GM19025 (cell line): ENCODE measurements around the gene SLC38A11.
"Not testable (repeated sequence)": the region's sequence is repeated elsewhere in the genome, so short reads cannot be mapped to it uniquely, and the experiment has no call there.

Source experiments
- ATAC-seq: cut with Tn5 transposase; IDR thresholded peaks from one replicate; pipeline ENCODE4 v1.9.1; 2021; ENCODE audit warnings: mild to moderate bottlenecking, low read depth, moderate library complexity; ENCODE audit not compliant: unreplicated experiment

SLC38A11 gene

DNA sequence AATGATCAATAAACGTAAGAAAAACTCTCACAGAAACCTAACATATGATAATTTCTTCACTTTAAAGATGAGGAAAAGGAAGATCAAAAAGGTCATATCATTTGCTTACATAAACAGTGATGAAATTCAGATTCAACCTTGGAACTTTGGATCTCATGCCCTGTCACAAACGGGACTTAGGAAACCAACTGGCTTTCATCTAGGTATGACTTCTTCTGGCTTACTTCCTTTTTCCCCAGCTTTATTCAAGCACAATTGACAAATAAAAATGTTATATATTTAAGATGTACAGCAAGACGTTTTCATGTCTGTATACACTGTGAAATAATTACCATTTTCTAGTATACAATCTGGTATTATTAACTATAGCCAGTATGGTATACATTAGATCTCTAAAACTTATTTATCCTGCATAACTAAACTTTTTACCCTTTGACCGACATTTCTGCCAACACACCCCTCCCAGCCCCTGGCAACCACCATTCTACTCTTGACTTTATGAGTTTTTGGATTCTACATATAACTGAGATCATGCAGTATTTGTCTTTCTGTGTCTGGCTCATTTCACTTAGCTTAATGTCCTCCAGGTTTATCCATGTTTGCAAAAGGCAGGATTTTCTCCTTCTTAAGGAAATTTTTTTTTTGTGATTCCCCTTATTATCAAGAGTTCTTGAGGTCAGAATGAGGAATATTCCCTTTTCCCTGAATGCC is 67.7 kb downstream of the SLC38A11 start:
- no peak for ATAC-seq

DNA sequence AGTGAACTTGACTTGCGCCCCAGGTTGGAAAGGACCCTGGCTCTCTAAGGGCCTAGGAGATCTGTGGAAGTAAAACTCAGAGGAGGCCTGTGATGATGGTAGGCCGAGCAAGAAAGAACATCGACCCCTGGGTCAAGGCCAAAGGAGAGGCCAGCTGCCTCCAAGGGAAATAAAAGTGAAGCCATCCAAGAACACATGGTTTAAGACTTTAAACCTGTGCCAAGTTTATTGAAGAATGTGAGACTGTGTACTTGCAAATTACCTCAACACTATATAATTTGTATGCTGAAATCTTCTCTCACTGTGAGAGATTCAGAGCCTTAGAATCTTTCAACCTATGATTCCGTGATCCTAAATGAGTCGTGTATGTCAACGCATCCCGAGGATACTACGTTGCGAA is 73.0 kb downstream of the SLC38A11 start:
- ATAC-seq = no peak

DNA sequence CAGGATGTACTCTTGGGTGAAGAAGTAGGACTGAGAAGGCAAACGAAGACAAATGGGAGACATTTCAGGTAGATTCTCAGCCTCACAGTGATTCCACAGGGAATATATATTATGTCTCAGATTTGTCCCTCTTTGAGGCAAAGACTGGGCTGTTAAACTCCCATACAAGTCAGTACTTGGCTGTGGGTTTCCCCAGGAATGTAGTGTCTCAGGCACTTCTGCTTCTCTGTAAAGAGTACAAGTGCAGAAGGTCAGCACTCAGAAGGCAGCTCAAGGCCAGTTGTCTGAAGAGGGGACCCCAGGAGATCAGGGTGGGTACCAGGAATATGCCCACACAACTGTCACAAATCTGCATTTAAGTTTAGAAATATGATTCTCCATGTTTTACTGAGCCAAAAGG is 73.8 kb downstream of the SLC38A11 start:
- ATAC-seq = no peak

DNA sequence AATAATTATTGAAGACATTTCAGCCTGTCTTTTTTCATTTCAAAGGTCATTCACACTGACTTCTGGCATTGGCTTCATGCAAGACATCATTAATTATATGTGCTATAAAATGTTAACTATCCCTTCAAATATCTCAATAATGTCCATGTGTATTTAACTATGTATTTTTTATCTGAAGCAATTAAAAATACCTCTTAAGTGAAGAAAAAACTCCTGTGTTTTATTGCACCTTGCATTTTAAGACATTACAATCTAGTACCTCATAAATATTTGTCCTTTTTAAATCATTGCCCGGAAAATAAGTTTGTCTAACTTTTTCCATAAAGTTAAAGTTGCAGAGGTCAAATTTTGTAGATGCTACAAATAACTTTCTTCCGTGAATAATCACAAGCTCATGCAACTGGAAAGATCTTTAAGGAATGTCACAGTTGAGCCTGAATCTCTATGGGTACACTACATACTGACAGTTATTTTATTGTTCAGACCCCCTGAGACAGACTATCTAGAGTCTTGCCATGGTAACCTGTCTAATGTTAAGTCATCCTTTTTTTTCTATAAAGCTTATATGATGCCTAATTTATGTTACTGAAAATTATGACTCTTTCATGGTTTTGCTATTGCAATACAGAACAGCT is 75.3 kb downstream of the SLC38A11 start:
- ATAC-seq = no peak

DNA sequence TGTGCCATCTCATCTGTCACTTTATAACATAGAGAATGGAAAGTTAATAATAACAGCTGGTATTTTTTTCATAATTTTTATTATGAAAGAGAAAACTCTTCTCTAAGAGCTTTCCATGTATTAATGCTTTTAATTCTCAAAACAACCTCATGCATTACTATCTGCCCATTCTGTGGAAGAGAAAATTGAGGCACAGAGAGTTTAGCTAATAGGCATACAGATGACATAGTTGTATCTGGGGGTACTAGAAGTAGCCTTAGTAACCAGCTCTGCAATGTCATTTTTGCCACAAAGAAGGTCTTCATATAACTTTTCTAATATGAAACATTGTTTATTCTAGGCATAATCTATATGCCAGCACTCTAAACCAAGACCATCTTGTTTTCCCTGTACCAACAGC is 77.4 kb downstream of the SLC38A11 start:
- ATAC-seq = no peak

DNA sequence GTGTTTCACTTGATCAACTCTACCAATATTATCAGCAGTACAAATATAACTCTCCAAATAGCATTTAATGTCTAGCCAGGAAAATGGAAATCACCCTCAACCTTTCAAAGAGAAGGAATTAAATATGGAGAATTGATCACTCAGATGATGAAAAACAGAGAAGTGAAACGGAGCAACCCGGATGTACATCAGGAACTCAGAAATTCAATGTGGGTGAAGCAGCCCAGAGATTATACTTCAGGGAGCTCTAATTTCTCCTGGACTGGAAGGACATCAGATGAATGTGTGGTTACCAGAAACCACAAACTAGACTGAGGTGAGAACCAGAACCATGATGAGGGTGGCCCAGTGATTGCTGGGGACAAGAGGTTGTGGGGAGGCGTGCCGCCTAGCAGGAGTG is 78.2 kb downstream of the SLC38A11 start:
- no peak for ATAC-seq

DNA sequence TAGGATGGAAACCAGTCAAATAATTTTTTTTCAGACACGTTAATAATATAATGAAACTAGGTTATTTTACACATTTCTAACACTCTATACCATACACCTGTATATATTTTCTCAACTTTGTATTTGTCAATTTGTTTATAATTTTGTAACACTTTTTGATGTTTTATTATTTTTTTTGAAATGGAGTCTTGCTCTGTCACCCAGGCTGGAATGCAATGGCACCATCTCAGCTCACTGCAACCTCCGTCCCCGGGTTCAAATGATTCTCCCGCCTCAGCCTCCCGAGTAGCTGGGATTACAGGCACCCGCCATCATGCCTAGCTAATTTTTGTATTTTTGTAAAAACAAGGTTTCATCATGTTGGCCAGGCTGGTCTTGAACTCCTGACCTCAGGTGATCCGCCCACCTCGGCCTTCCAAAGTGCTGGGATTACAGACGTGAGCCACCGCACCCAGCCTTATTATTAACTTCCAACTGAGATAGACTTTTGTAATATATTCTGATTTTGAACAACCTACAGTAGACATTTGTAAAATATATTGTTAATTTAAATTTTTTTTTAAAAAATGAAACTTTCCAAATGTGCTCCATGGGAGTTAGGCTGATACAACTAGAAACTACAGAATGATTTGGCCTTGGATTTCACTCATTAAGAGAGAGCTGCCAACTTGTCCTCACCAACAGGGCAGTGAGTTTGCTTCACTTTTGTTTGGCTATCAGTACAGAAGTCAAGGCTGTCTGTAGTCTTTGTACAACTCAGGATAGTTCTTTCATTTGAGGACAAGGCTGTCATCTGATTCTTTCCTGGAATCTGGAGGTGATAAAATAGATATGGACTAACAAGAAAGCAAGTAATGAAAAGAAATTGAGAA is 79.8 kb downstream of the SLC38A11 start:
- no peak for ATAC-seq

DNA sequence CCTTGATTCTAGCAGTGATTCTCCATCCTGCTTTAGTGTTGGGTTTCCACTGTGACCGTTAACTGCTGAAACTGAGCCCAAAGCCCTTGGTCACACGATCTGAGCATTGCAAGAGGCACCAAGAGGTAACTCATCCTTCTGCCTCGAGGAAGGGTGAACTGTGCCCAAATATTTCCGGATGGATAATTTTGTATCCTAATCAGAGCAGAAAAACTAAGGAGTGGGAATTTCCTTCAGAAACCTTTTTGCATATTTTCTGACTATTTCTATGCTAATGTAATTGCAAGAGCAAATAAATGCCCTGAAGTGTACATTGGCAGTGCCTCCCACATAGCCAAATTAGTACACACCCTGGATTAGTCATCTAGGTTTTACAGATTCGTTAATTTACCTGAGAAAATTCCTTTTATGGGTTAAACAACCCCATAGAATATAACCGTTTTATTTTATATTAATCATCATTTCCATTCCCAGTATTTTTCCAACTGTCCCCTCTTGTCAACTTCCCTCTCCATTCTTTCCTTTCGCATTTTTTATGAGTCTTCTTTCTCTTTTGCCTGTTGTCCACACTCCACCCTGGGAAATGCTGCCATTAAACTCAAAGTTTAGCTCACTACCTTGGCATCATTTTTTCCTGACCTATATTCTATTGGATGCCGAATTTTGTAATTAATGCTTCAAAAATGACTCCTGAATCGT is 82.0 kb downstream of the SLC38A11 start:
- ATAC-seq = no peak

DNA sequence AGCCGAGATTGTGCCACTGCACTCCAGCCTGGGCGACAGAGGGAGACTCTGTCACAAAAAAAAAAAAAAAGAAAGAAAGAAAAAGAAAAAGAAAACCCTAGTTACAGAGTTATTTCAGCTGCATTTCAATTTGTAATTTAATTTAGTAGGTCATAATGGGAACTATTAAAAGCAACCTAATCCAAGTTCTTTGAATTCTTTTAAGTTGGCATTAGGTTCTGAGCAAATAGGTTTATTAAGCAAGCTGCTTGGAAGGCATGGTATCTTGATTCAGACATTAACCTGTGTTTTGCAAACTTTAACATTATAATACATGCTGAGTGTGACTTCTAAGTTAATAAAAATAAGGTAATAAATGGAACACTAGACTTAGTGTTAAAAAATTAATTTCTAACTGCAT is 83.9 kb downstream of the SLC38A11 start:
- no peak for ATAC-seq

DNA sequence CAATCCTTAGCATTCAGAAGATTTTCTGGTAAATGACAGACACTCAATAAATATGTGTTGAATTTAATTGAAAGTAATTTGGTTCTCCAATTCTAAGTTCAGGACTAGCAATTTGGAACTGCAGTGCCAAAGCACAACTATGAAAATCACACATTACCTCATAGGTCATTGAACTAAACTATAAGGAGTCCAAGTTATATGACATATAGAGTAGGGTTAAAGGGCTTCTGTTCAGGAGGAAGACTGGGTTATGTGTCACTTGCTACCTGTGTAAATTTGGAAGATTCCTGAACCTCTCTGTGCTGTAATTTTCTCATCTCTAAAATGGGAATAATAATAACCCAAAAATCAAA is 85.9 kb downstream of the SLC38A11 start:
- ATAC-seq = no peak

DNA sequence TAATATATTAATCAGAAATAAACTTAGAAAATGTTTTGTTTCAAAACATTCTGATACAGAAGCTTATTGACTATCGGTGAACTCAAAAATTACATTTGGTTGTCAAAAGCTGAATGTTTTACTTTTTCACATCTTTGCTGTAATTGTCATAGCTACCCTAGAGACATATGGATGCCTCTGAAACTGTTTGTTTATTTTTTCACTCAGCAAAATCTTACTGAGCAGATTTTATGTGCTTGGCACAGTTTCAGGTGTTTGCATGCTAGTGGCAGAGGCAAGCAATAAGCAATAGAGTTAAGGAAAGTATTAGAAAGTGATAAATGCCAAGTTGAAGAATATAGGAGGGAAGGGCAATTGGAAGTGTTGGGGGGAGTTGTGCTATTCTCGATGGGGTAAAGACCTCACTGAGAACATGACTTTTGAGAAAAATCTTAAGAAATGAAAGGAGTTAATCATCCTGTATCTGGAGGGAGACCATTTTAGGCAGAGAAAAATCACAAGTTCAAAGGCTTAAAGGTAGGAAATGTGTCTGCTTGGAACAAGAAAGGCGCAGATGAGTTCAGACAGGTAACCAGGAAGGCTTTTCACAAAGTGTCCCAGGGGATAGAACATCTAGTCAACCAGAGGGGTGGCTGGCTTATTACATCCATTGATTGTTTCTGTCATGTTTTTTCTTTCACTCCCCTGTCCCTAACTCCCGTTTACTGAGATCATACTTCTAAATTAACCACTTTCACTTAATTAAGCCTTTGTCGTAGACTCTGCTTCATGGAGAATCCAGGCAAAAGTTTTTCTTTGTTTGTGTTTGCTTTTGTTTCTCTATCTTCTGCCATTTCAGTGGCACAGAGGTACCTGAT is 86.5 kb downstream of the SLC38A11 start:
- ATAC-seq = no peak

DNA sequence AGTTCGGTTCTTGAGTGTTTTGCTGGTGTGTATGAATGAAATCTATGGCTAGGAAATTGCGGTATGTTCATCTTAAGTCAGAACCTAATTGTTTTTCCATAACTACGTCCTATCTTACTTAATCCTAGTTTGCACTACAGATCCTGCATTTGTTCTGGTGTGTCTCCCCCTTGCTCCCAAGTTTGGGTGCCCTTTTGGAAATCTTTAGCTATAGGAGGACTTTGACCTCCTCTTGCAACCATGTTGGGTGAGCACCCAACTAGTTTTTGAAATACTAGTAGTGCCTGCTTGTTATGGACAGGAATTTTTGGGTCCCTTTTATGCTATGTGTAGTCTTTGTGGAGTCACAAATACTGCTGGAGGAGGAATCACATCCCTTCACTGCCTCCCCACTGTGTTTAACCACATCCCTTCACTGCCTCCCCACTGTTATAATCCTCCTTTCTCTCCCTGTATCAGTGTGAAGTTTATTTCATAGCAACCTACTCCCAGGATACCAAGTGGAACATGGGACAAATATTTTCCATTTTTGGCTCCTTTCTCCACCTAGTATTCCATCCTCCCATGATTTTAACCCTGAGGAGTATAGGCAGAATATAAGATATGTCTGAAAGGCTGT is 87.4 kb downstream of the SLC38A11 start:
- no peak for ATAC-seq

DNA sequence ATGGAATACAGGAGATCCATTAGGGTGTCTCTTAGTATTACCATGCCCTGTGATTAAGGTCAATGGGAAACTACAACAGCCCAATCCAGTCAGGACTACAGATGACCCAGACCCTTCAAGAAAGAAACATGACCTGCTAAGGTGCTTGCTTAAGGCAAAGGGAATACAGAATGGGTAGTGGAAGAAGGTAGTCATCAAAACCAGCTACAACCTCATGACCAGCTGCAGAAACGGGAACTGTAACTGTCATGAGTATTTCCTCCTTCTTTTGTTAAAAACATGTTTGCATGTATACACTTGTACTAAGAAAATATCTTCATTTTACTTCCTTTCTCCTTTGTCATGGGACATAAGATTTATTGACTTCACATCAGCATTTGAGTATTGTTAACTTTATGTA is 88.9 kb downstream of the SLC38A11 start:
- not testable (repeated sequence) for ATAC-seq

DNA sequence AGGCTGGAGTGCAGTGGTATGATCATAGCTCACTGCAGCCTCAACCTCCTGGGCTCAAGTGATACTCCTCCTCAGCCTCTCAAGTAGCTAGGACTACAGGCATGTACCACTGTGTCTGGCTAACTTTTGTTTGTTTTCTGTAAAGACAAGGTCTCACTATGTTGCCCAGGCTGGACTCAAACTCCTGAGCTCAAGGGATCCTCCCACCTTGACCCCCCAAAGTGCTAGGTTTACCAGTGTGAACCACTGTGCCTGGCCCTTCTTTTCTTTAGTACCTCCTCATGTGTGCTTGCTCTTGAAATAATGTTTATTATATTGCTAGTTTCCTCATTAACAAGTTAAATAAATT is 94.7 kb downstream of the SLC38A11 start:
- no peak for ATAC-seq

DNA sequence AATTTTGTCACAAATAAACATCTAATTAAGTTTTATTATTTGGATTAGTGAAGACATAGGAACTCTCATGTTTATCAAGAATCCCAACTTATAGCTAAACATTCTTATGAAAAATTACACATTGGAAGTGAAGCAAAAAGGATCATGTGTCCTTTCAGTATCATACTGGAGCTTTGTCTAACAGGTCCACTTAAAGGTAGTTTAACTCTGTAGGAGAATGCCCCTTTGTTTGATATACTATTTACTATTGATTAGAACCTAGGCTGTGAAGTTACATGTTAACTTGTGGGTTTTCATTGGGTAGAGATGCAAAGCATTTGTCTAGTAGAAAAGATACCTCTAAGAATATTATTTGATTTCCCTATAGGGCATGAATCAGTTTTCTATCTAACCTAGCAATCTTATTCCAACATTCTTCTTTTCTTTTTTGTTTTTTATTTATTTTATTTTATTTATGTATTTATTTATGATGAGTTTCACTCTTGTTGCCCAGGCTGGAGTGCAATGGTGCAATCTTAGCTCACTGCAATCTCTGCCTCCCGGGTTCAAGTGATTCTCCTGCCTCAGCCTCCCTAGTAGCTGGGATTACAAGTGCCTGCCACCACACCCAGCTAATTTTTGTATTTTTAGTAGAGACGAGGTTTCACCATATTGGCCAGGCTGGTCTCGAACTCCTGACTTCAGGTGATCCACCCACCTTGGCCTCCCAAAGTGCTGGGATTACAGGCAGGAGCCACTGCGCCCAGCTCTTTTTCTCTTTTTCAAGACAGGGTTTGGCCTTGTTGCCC is 95.2 kb downstream of the SLC38A11 start:
- ATAC-seq = not testable (repeated sequence)

DNA sequence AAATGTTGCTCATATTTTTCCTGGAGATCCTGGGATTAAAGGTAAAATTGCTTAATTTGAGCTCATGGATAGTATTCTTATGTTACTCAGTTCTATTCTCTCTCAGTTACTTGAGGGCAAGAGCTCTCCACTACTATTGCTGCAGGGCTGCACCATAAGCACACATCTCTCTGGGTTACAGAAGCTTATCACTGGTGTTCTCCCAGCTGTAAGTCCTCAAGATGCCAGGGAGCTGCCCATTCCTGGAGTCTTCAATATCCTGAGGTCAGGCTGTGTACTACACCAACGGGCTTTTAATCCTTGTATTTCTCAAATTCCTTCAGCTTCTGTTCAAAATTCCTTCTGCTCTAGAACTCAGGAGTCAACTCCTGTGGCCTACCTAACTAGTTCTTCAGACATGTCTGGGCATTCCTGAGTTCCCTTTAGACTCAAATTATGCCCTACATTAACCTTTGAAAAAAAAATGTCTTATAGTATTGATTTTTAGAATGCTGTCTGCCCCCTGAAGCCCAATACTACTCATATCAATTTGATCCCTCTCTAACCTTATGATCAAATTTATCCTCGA is 96.0 kb downstream of the SLC38A11 start:
- ATAC-seq = no peak

DNA sequence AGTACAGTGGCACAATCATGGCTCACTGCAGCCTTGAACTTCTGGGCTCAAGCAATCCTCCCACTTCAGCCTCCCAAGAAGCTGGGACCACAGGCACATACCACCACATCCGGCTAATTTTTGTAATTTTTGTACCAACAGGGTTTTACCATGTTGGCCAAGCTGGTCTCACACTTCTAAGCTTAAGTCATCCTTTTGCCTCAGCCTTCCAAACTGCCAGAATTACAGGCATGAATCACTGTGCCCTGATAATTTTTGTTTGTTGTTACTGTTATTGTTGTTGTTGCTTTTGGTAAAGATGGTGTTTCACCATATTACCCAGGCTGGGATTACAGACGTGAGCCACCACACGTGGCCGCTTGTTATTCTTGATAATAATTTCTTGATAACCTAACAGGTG is 103.2 kb downstream of the SLC38A11 start:
- no peak for ATAC-seq

DNA sequence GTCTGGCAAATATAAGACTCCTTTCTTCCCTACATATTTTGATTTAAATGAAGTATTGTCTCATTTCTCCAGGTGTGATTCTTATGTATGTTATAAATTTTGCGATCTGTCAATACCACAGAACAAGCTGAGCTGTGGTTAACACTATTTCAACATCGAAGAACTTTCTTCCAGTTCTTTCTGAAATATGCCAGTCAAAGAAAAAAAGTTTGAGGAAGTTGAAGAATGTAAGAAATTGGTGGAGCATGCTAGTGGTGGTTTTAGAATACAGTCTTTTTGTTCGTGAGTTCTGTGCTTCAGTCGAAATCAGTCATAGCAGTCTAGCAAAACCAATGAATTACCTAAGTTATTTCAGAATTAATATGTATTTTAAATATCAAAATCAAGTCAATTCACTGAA is 105.1 kb downstream of the SLC38A11 start:
- ATAC-seq = no peak

DNA sequence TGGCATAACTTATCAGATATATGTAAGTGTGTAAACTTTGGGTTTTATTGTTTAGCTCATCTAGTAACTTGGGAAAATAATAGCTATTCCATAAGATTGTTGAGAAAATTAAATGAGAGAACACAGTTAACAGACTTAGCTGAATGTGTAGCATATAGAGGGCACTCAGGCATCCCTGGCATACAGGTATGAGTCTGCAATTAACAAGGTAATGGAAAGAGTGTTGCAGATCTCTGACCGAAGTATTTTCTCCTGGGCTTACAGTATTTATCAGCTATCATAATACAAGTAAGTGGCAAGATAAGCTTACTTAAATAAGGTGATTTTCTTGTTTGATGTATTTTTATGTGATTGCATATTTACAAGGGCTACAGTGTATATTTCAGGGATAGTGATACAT is 105.8 kb downstream of the SLC38A11 start:
- no peak for ATAC-seq
